Testis (tissue), 3 donors: ENCODE data around the gene FLYWCH1. TPM values are rescaled to one million over a fixed set of nuclear protein-coding genes. Genes with fewer than 3 reads are reported as not detected.
"Not testable (repeated sequence)": the region's sequence is repeated elsewhere in the genome, so short reads cannot be mapped to it uniquely, and the experiment has no call there.

Source experiments
- DNase-seq: peaks from one replicate; pipeline ENCODE4 v3.0.0-alpha.2; 2019
- H3K27ac ChIP-seq, 2 donors: fragments of 200-600 bp; sonication (generic); one replicate each; pipeline ENCODE4 v1.5.1; 2019
- H3K27me3 ChIP-seq: fragments of 200-600 bp; sonication (generic); one replicate; pipeline ENCODE4 v1.5.1; 2019
- H3K36me3 ChIP-seq: fragments of 200-600 bp; sonication (generic); one replicate; pipeline ENCODE4 v1.5.1; 2017; ENCODE audit warnings: low read depth; ENCODE audit errors: missing control alignments
- H3K4me1 ChIP-seq: fragments of 200-600 bp; sonication (generic); one replicate; pipeline ENCODE4 v1.5.1; 2019
- H3K4me3 ChIP-seq, 2 donors: fragments of 200-600 bp; sonication (generic); one replicate each; pipeline ENCODE4 v1.5.1; 2017 to 2019
- H3K9me3 ChIP-seq: fragments of 200-600 bp; sonication (generic); one replicate; pipeline ENCODE4 v1.5.1; 2017
- CTCF ChIP-seq, 3 experiments: fragments of 450-650 bp in 2 of 3; fragments of 200-600 bp in 1 of 3; sonication (generic) in 1 of 3; IDR thresholded peaks; one replicate each; pipeline ENCODE4 v1.5.1; 2016 to 2019; ENCODE audit warnings: antibody characterized with exemption in 3 of 3, mild to moderate bottlenecking in 2 of 3, moderate library complexity in 1 of 3
- POLR2A ChIP-seq: fragments of 450-650 bp; IDR thresholded peaks from one replicate; pipeline ENCODE4 v1.6.1; 2017; ENCODE audit warnings: antibody characterized with exemption, mild to moderate bottlenecking, moderate library complexity
- WGBS, 2 donors: methylation state at CpG; one replicate each; pipeline ENCODE4 v1.1.5; 2018; 5-methylcytosine and 5-hydroxymethylcytosine counted together
- intact Hi-C: fragments of 100-400 bp; cut with DNase I; formaldehyde crosslinking; loops from one replicate; pipeline ENCODE4 v1.15.1; 2023; ENCODE audit warnings: low total_unique reads
- polyA plus RNA-seq: library from polyadenylated mRNA; stranded (reverse); fragments of 350-450 nt; fragmentation: Illumina TruSeq; extraction: RNeasy Lipid Tissue Mini Kit (QIAGEN cat#74804); gene quantifications from one replicate; pipeline ENCODE4 v1.2.3, GENCODE V29; 2014; ENCODE audit warnings: low read depth, low replicate concordance; ENCODE audit not compliant: insufficient read depth
- total RNA-seq, 2 donors: library from RNA; depleted of rRNA; stranded (reverse); fragments of >200 nt; gene quantifications; one replicate each; pipeline ENCODE4 v1.2.3, GENCODE V29; 2016

FLYWCH1 gene
- total and polyA plus RNA-seq, 3 donors from 2014 or later = 12.5 to 31.0 (median 26.7) TPM

GRCh38 chr16:2939968-2940367 is 28.2 kb downstream of the FLYWCH1 start:
- Histone ChIP-seq H3K4me3 (no peak overlapping the region), H3K4me1 (no peaks in the 10 kb centered on the region), H3K36me3 (no peaks in the 10 kb centered on the region), H3K9me3 (no peaks in the 10 kb centered on the region), H3K27ac (no peak overlapping the region), H3K27me3 (no peaks in the 10 kb centered on the region)
- no peak for DNase-seq
- WGBS, 2 donors = 74 to 75% methylated on average over 2 of the region's 2 CpGs
- intact Hi-C loops = no loop called here
- TF ChIP-seq CTCF (IDR thresholded peaks at IDR 0.05) = no peak
- no peak for TF ChIP-seq POLR2A

GRCh38 chr16:2942045-2942444 is 30.3 kb downstream of the FLYWCH1 start:
- TF ChIP-seq POLR2A (no peak), CTCF (IDR thresholded peaks at IDR 0.05) (no peak)
- Histone ChIP-seq H3K9me3 (no peaks in the 10 kb centered on the region), H3K27ac (no peak overlapping the region), H3K27me3 (no peaks in the 10 kb centered on the region), H3K36me3 (no peaks in the 10 kb centered on the region), H3K4me3 (no peak overlapping the region), H3K4me1 (no peaks in the 10 kb centered on the region)
- no peak for DNase-seq
- 87 to 88% methylated on average over 4 of the region's 4 CpGs for WGBS, 2 donors
- intact Hi-C loops = no loop called here

- 82 to 93% methylated on average over 12 of the region's 12 CpGs for WGBS, 2 donors
- H3K27ac ChIP-seq, H3K4me1 ChIP-seq, intact Hi-C loops, H3K27me3 ChIP-seq, DNase-seq, H3K36me3 ChIP-seq, H3K4me3 ChIP-seq, H3K9me3 ChIP-seq: not testable (repeated sequence)
These were observed 32.0 kb downstream of the FLYWCH1 start for GRCh38 chr16:2943716-2944115.

GRCh38 chr16:2946649-2947048 is 34.9 kb downstream of the FLYWCH1 start:
- TF ChIP-seq POLR2A (no peak), CTCF (IDR thresholded peaks at IDR 0.05) (no peak)
- Histone ChIP-seq H3K4me1 (no peaks in the 10 kb centered on the region), H3K4me3 (no peak overlapping the region), H3K9me3 (no peaks in the 10 kb centered on the region), H3K36me3 (no peaks in the 10 kb centered on the region), H3K27ac (no peak overlapping the region), H3K27me3 (no peaks in the 10 kb centered on the region)
- DNase-seq = no peak
- intact Hi-C loops = no loop called here
- WGBS, 2 donors = 94 to 97% methylated on average over 4 of the region's 4 CpGs

- no peaks in the 10 kb centered on the region for H3K27me3 ChIP-seq
- no peaks in the 10 kb centered on the region for H3K4me1 ChIP-seq
- no peak for TF ChIP-seq POLR2A
- TF ChIP-seq CTCF (IDR thresholded peaks at IDR 0.05) = no peak
- H3K36me3 ChIP-seq = no peaks in the 10 kb centered on the region
- H3K4me3 ChIP-seq = no peak overlapping the region
- intact Hi-C loops = no loop called here
- no peak for DNase-seq
- no peaks in the 10 kb centered on the region for H3K9me3 ChIP-seq
- H3K27ac ChIP-seq = no peak overlapping the region
- WGBS, 2 donors = 86 to 87% methylated on average over 19 to 36 of the region's 36 CpGs
These were observed 37.3 kb downstream of the FLYWCH1 start for GRCh38 chr16:2948807-2949704.
